SK-N-SH (cell line): ENCODE results near the gene FAM120B. TPM values are rescaled to one million over a fixed set of nuclear protein-coding genes. Genes with fewer than 3 reads are reported as not detected.

ENCODE experiments used
- CTCF ChIA-PET: fragments of 300-600, 350-600 bp; formaldehyde crosslinking; extraction: SDS; loops from one replicate; lab custom pipeline; 2021; lab: Yijun Ruan, JAX
- POLR2A ChIA-PET: fragments of 350-600 bp; sonication (Branson Sonifier 250); formaldehyde crosslinking; extraction: SDS; loops from one replicate; lab custom pipeline; 2020; ENCODE audit warnings: antibody characterized with exemption, inconsistent platforms; lab: Yijun Ruan, JAX
- DNase-seq: peaks from one replicate; pipeline ENCODE4 v3.0.0; 2012
- H2AFZ ChIP-seq: fragments of 200-600 bp; sonication (generic); 2 replicates; pipeline ENCODE4 v1.8.1; 2016; ENCODE audit warnings: antibody characterized with exemption, mild to moderate bottlenecking, low read depth
- H3F3A ChIP-seq: fragments of 200-600 bp; sonication (generic); replicated peaks from 2 replicates; pipeline ENCODE3; 2016; ENCODE audit warnings: antibody characterized with exemption, mild to moderate bottlenecking; ENCODE audit not compliant: insufficient read depth
- H3K27ac ChIP-seq, 2 experiments: fragments of 200-500 bp in 1 of 2; fragments of 200-600 bp in 1 of 2; sonication (Bioruptor generic) in 1 of 2; sonication (generic), shearing (Covaris generic) in 1 of 2; 2 replicates each; pipeline versions ENCODE4 v1.5.1 to v1.6.1; 2014 to 2016; ENCODE audit warnings: low read depth in 2 of 2, inconsistent platforms in 1 of 2, low read length in 1 of 2, mild to moderate bottlenecking in 1 of 2, mixed read lengths in 1 of 2
- H3K27me3 ChIP-seq: fragments of 200-600 bp; sonication (generic), shearing (Covaris generic); 2 replicates; pipeline ENCODE4 v1.6.1; 2016; ENCODE audit warnings: mixed run types; ENCODE audit not compliant: insufficient read depth
- H3K36me3 ChIP-seq, 2 experiments: fragments of 200-500 bp in 1 of 2; fragments of 200-600 bp in 1 of 2; sonication (Bioruptor generic) in 1 of 2; sonication (generic) in 1 of 2; replicated peaks in 1 of 2; 2 replicates each; pipeline versions ENCODE3 to v1.5.1; 2014 to 2016; ENCODE audit warnings: low read length in 1 of 2, mild to moderate bottlenecking in 1 of 2; ENCODE audit not compliant: insufficient read depth in 2 of 2, control insufficient read depth in 1 of 2
- H3K4me1 ChIP-seq, 2 experiments: fragments of 200-500 bp in 1 of 2; fragments of 200-600 bp in 1 of 2; sonication (Bioruptor generic) in 1 of 2; sonication (generic), shearing (Covaris generic) in 1 of 2; 2 replicates each; pipeline versions ENCODE4 v1.5.1 to v1.6.1; 2014 to 2016; ENCODE audit warnings: low read depth in 1 of 2, low read length in 1 of 2, mixed run types in 1 of 2; ENCODE audit not compliant: insufficient read depth in 2 of 2, control insufficient read depth in 1 of 2
- H3K4me2 ChIP-seq: fragments of 200-600 bp; sonication (generic), shearing (Covaris generic); 2 replicates; pipeline ENCODE4 v1.6.1; 2017; ENCODE audit warnings: mixed run types
- H3K4me3 ChIP-seq, 2 experiments: fragments of 200-500 bp in 1 of 2; fragments of 200-600 bp in 1 of 2; sonication (Bioruptor generic) in 1 of 2; sonication (generic), shearing (Covaris generic) in 1 of 2; 2 replicates each; pipeline versions ENCODE4 v1.5.1 to v1.8.1; 2014 to 2016; ENCODE audit warnings: low read depth in 2 of 2, inconsistent platforms in 1 of 2, low read length in 1 of 2, mild to moderate bottlenecking in 1 of 2, mixed read lengths in 1 of 2, moderate library complexity in 1 of 2
- H3K79me2 ChIP-seq: fragments of 200-600 bp; sonication (generic); 2 replicates; pipeline ENCODE4 v1.8.1; 2017; ENCODE audit warnings: mild to moderate bottlenecking; ENCODE audit not compliant: insufficient read depth
- H3K9ac ChIP-seq: fragments of 200-600 bp; sonication (generic); 2 replicates; pipeline ENCODE4 v1.6.1; 2017; ENCODE audit warnings: mixed run types
- H3K9me2 ChIP-seq: fragments of 200-600 bp; sonication (generic); 2 replicates; pipeline ENCODE4 v1.6.1; 2017; ENCODE audit warnings: mixed run types
- H3K9me3 ChIP-seq: fragments of 200-600 bp; sonication (generic); 2 replicates; pipeline ENCODE4 v1.6.1; 2017; ENCODE audit warnings: mixed run types, mild to moderate bottlenecking, moderate library complexity
- H4K20me1 ChIP-seq: fragments of 200-600 bp; sonication (generic); 2 replicates; pipeline ENCODE4 v1.6.1; 2017; ENCODE audit warnings: mild to moderate bottlenecking, mixed run types; ENCODE audit not compliant: insufficient read depth
- CHD2 ChIP-seq: fragments of 150-350 bp; IDR thresholded peaks from 2 replicates; pipeline ENCODE4 v1.6.1; 2018; ENCODE audit warnings: low read length; ENCODE audit not compliant: partially characterized antibody
- FOSL2 ChIP-seq: IDR thresholded peaks from 2 replicates; pipeline ENCODE4 v1.4.0; 2012; ENCODE audit warnings: low read depth, mild to moderate bottlenecking, moderate library complexity, borderline replicate concordance
- FOXJ3 ChIP-seq: sonication (generic); formaldehyde crosslinking; IDR thresholded peaks from 2 replicates; pipeline ENCODE4 v1.5.1; 2020; ENCODE audit warnings: mild to moderate bottlenecking, missing genetic modification reagents
- FOXM1 ChIP-seq: IDR thresholded peaks from 2 replicates; pipeline ENCODE4 v1.4.0; 2012; ENCODE audit warnings: low read depth, mild to moderate bottlenecking
- MEF2A ChIP-seq: IDR thresholded peaks from 2 replicates; pipeline ENCODE4 v1.4.0; 2012; ENCODE audit warnings: low read depth, borderline replicate concordance
- MXI1 ChIP-seq: IDR thresholded peaks from 2 replicates; pipeline ENCODE4 v1.6.1; 2012; ENCODE audit warnings: mild to moderate bottlenecking, low read depth, low read length, improper control_type of control experiment
- NFIC ChIP-seq: IDR thresholded peaks from 2 replicates; pipeline ENCODE4 v1.4.0; 2012; ENCODE audit warnings: borderline replicate concordance
- POLR2AphosphoS5 ChIP-seq: IDR thresholded peaks from 2 replicates; pipeline ENCODE4 v1.6.1; 2012; ENCODE audit warnings: low read depth, low read length
- RAD21 ChIP-seq: IDR thresholded peaks from 2 replicates; pipeline ENCODE4 v1.6.1; 2012; ENCODE audit warnings: mild to moderate bottlenecking, low read length
- SIN3A ChIP-seq: IDR thresholded peaks from 2 replicates; pipeline ENCODE4 v1.6.1; 2012; ENCODE audit warnings: low read depth, mild to moderate bottlenecking, low read length, moderate library complexity, borderline replicate concordance
- WGBS: methylation state at CpG from one replicate; pipeline ENCODE4 v1.1.6; 2017; ENCODE audit warnings: low lambda C conversion rate; 5-methylcytosine and 5-hydroxymethylcytosine counted together
- polyA plus RNA-seq, 3 experiments: library from polyadenylated mRNA; depleted of rRNA; stranded (reverse); fragments of >200 nt; gene quantifications; 2 replicates each; pipeline ENCODE4 v1.2.3, GENCODE V29; 2012
- TF ChIP-seq, protein P1 (sequence below): fragments of 150-350 bp; IDR thresholded peaks from 2 replicates; pipeline ENCODE4 v1.6.1; 2017; ENCODE audit warnings: antibody characterized with exemption, low read length, low read depth, borderline replicate concordance
- TF ChIP-seq, protein P2 (sequence below): IDR thresholded peaks from 2 replicates; pipeline ENCODE4; 2012
- TF ChIP-seq, protein P3 (sequence below): IDR thresholded peaks from 2 replicates; pipeline ENCODE4 v1.4.0; 2012; ENCODE audit warnings: low read depth
- TF ChIP-seq, protein P4 (sequence below): fragments of 200-600 bp; sonication (generic); IDR thresholded peaks from 2 replicates; pipeline ENCODE4 v1.6.1; 2017; ENCODE audit warnings: antibody characterized with exemption, mild to moderate bottlenecking, moderate library complexity
- TF ChIP-seq, protein P5 (sequence below): IDR thresholded peaks from 2 replicates; pipeline ENCODE4 v1.4.0; 2012; ENCODE audit warnings: low read depth, borderline replicate concordance

Gene FAM120B
- polyA plus RNA-seq, 1 of the 3 experiments (the other 2 are of a cell fraction), result 7.7 TPM

DNA sequence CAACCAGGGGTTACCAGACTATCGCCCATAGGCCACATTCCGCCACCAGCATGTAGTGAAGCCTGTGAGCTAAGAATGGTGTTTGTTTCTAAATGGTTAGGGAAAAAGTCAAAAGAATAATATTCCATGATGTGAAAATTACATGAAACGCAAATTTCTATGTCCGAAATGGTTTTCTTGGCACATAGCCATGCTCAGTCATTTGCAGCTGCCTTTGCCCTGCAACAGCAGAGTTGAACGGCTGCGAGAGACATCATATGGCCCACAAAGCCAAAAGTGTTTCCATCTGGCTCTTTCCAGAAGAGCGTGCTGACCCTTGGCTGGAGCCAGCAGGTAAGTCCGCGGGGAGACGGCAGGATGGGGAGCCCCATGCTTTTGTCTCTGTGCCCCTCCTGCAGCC, 60.7 kb downstream of the FAM120B start:
- CTCF ChIA-PET, result interaction anchor here (0.8 to 1.4 kb wide), 3 partner anchors 26 to 529 kb away, joined by 3 to 4 read pairs (median 4); no protein-coding TSS in a partner anchor
- POLR2A ChIA-PET, result no interaction called here
- peak; percentile 69 for DNase-seq
- Histone ChIP-seq H3K9me2 (no peaks in the 10 kb centered on the region), H3K9me3 (no peaks in the 10 kb centered on the region), H3K27me3 (no peaks in the 10 kb centered on the region), H3K79me2 (no peaks in the 10 kb centered on the region), H3K9ac (no peak overlapping the region), H3F3A (no peaks in the 10 kb centered on the region), H3K4me1 (peaks cover 0 to 29% of the 10 kb centered on the region in 2 experiments; a peak in 2 of 4 replicates), H4K20me1 (no peaks in the 10 kb centered on the region), H3K36me3 (peaks cover 13 to 47% of the 10 kb centered on the region in 2 experiments), H3K27ac (peak overlapping the region in 1 of 2 experiments; percentile 76; a peak in 2 of 4 replicates), H3K4me3 (no peak overlapping the region), H2AFZ (no peak overlapping the region), H3K4me2 (no peak overlapping the region)
- TF ChIP-seq SIN3A (no peak), CHD2 (peak; percentile 17)
- WGBS, result 82% methylated on average over 10 of the region's 10 CpGs

DNA sequence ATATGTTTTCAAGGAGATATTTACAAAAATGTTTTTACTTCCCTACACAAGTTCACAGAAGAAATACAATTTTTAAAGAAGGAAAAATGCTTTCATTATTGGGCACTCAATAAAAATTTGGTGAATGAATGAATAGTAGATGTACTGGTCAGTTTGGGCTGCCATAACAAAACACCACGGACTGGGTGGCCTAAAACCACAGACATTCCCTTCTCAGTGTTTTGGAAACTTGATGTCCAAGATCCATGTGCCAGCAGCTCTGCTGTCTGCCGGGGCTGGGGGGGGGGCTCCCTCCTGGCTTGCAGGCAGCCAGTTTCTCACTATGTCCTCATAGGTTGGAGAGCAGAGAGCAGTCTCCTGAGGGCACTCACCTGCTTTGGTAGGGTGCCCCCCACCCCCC, 62.0 kb downstream of the FAM120B start:
- TF ChIP-seq, protein P1, sequence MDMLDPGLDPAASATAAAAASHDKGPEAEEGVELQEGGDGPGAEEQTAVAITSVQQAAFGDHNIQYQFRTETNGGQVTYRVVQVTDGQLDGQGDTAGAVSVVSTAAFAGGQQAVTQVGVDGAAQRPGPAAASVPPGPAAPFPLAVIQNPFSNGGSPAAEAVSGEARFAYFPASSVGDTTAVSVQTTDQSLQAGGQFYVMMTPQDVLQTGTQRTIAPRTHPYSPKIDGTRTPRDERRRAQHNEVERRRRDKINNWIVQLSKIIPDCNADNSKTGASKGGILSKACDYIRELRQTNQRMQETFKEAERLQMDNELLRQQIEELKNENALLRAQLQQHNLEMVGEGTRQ, result no peak
- TF ChIP-seq NFIC (no peak), RAD21 (no peak), FOSL2 (no peak), MEF2A (no peak), POLR2AphosphoS5 (no peak), FOXM1 (no peak), MXI1 (no peak), FOXJ3 (no peak)
- TF ChIP-seq, protein P2, sequence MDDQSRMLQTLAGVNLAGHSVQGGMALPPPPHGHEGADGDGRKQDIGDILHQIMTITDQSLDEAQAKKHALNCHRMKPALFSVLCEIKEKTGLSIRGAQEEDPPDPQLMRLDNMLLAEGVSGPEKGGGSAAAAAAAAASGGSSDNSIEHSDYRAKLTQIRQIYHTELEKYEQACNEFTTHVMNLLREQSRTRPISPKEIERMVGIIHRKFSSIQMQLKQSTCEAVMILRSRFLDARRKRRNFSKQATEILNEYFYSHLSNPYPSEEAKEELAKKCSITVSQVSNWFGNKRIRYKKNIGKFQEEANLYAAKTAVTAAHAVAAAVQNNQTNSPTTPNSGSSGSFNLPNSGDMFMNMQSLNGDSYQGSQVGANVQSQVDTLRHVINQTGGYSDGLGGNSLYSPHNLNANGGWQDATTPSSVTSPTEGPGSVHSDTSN, result no peak
- TF ChIP-seq, protein P3, sequence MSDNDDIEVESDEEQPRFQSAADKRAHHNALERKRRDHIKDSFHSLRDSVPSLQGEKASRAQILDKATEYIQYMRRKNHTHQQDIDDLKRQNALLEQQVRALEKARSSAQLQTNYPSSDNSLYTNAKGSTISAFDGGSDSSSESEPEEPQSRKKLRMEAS, result no peak
- TF ChIP-seq, protein P4, sequence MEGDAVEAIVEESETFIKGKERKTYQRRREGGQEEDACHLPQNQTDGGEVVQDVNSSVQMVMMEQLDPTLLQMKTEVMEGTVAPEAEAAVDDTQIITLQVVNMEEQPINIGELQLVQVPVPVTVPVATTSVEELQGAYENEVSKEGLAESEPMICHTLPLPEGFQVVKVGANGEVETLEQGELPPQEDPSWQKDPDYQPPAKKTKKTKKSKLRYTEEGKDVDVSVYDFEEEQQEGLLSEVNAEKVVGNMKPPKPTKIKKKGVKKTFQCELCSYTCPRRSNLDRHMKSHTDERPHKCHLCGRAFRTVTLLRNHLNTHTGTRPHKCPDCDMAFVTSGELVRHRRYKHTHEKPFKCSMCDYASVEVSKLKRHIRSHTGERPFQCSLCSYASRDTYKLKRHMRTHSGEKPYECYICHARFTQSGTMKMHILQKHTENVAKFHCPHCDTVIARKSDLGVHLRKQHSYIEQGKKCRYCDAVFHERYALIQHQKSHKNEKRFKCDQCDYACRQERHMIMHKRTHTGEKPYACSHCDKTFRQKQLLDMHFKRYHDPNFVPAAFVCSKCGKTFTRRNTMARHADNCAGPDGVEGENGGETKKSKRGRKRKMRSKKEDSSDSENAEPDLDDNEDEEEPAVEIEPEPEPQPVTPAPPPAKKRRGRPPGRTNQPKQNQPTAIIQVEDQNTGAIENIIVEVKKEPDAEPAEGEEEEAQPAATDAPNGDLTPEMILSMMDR, result no peak
- TF ChIP-seq, protein P5, sequence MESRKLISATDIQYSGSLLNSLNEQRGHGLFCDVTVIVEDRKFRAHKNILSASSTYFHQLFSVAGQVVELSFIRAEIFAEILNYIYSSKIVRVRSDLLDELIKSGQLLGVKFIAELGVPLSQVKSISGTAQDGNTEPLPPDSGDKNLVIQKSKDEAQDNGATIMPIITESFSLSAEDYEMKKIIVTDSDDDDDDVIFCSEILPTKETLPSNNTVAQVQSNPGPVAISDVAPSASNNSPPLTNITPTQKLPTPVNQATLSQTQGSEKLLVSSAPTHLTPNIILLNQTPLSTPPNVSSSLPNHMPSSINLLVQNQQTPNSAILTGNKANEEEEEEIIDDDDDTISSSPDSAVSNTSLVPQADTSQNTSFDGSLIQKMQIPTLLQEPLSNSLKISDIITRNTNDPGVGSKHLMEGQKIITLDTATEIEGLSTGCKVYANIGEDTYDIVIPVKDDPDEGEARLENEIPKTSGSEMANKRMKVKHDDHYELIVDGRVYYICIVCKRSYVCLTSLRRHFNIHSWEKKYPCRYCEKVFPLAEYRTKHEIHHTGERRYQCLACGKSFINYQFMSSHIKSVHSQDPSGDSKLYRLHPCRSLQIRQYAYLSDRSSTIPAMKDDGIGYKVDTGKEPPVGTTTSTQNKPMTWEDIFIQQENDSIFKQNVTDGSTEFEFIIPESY, result no peak
- no peak for DNase-seq
- Histone ChIP-seq H4K20me1 (no peaks in the 10 kb centered on the region), H3K4me2 (no peak overlapping the region), H3F3A (no peaks in the 10 kb centered on the region), H3K4me1 (peaks cover 0 to 29% of the 10 kb centered on the region in 2 experiments; a peak in 2 of 4 replicates), H2AFZ (no peak overlapping the region), H3K27ac (no peak overlapping the region), H3K36me3 (peaks cover 15 to 47% of the 10 kb centered on the region in 2 experiments), H3K9me2 (no peaks in the 10 kb centered on the region), H3K9ac (no peak overlapping the region), H3K79me2 (no peaks in the 10 kb centered on the region), H3K27me3 (no peaks in the 10 kb centered on the region), H3K9me3 (no peaks in the 10 kb centered on the region), H3K4me3 (no peak overlapping the region)
- 92% methylated on average over 2 of the region's 2 CpGs for WGBS
- CTCF ChIA-PET, result interaction anchor here (1.5 kb wide), 1 partner anchor 162 kb away, joined by 3 read pairs; no protein-coding TSS in a partner anchor
- POLR2A ChIA-PET, result no interaction called here
